Endodermal cell (in vitro differentiated cells): Measurements from ENCODE around the gene WDR37. TPM values are rescaled to one million over a fixed set of nuclear protein-coding genes. Genes with fewer than 3 reads are reported as not detected.
"Not testable (repeated sequence)": the region's sequence is repeated elsewhere in the genome, so short reads cannot be mapped to it uniquely, and the experiment has no call there.

Experiments used
- DNase-seq: peaks from one replicate; pipeline ENCODE4 v3.0.0-alpha.2; 2017
- H3K27ac ChIP-seq: 2 replicates; pipeline ENCODE4 v1.5.1; 2013; ENCODE audit warnings: mild to moderate bottlenecking, low read depth, low read length, moderate library complexity
- H3K27me3 ChIP-seq: 2 replicates; pipeline ENCODE4 v1.6.1; 2013; ENCODE audit warnings: mild to moderate bottlenecking, low read length, moderate library complexity; ENCODE audit not compliant: insufficient read depth, control insufficient read depth, poor library complexity, severe bottlenecking
- H3K36me3 ChIP-seq: 2 replicates; pipeline ENCODE4 v1.7.0; 2013; ENCODE audit warnings: mild to moderate bottlenecking, low read length, moderate library complexity; ENCODE audit not compliant: control insufficient read depth, insufficient read depth
- H3K4me1 ChIP-seq: one replicate; pipeline ENCODE4 v1.7.0; 2013; ENCODE audit warnings: low read length; ENCODE audit not compliant: control insufficient read depth, insufficient read depth
- H3K4me3 ChIP-seq: 2 replicates; pipeline ENCODE4 v1.5.1; 2013; ENCODE audit warnings: mild to moderate bottlenecking, low read length, moderate library complexity
- H3K9ac ChIP-seq: 2 replicates; pipeline ENCODE4 v1.6.1; 2013; ENCODE audit warnings: mild to moderate bottlenecking, low read length, moderate library complexity; ENCODE audit not compliant: poor library complexity, severe bottlenecking; ENCODE audit errors: extremely low read depth
- H3K9me3 ChIP-seq: 2 replicates; pipeline ENCODE4 v1.6.1; 2013; ENCODE audit warnings: mild to moderate bottlenecking, low read length, moderate library complexity; ENCODE audit not compliant: control insufficient read depth
- H3K27ac Mint-ChIP-seq: 2 replicates; pipeline ENCODE4 v1.8.0; 2020; ENCODE audit warnings: mixed read lengths
- H3K27me3 Mint-ChIP-seq: 2 replicates; pipeline ENCODE4 v1.8.0; 2021; ENCODE audit warnings: mild to moderate bottlenecking, mixed read lengths; ENCODE audit not compliant: insufficient read depth
- H3K36me3 Mint-ChIP-seq: 2 replicates; pipeline ENCODE4 v1.8.0; 2020; ENCODE audit warnings: low read depth, mixed read lengths
- H3K4me1 Mint-ChIP-seq: 2 replicates; pipeline ENCODE4 v1.8.0; 2020; ENCODE audit warnings: mixed read lengths
- H3K4me3 Mint-ChIP-seq: 2 replicates; pipeline ENCODE4 v1.8.0; 2020; ENCODE audit warnings: mild to moderate bottlenecking, moderate library complexity, mixed read lengths
- H3K9me3 Mint-ChIP-seq: 2 replicates; pipeline ENCODE4 v1.8.0; 2020; ENCODE audit warnings: mild to moderate bottlenecking, mixed read lengths
- CTCF ChIP-seq: fragments of 200-600 bp; sonication (generic); conservative IDR thresholded peaks from 2 replicates; pipeline ENCODE4 v1.5.0; 2021; ENCODE audit warnings: antibody characterized with exemption, mild to moderate bottlenecking
- WGBS, 2 experiments: methylation state at CpG; one replicate each; pipeline versions ENCODE4 v1.1.5 to v1.1.7; 2013; ENCODE audit warnings: missing lambda C conversion rate in 2 of 2, mixed read lengths in 1 of 2; ENCODE audit not compliant: insufficient coverage in 1 of 2, insufficient read length in 1 of 2; 5-methylcytosine and 5-hydroxymethylcytosine counted together
- total RNA-seq, 2 donors: library from RNA; stranded (reverse); fragmentation: NEBNext Ultra II Directional in 1 of 2; extraction: Animal tissue kit (Norgen Biotek cat#: 25700) in 1 of 2; gene quantifications; 2 replicates in 1 of 2; 3 replicates in 1 of 2; pipeline ENCODE4 v1.2.1, GENCODE V29; 2021

Gene WDR37
- total RNA-seq, 2 donors from 2014 or later = 10.7 TPM

- Mint-ChIP-seq H3K4me1 (peaks cover 11% of the 10 kb centered on the region), H3K36me3 (no peaks in the 10 kb centered on the region), H3K27ac (no peak overlapping the region), H3K4me3 (no peak overlapping the region), H3K9me3 (no peaks in the 10 kb centered on the region), H3K27me3 (no peaks in the 10 kb centered on the region)
- no peak for DNase-seq
- no peak overlapping the region for H3K4me3 ChIP-seq
- H3K9me3 ChIP-seq = no peaks in the 10 kb centered on the region
- peaks cover 9% of the 10 kb centered on the region for H3K36me3 ChIP-seq
- no peaks in the 10 kb centered on the region for H3K27me3 ChIP-seq
- TF ChIP-seq CTCF = no peak
- H3K27ac ChIP-seq = no peak overlapping the region
- no peak overlapping the region for H3K9ac ChIP-seq
- WGBS, 2 experiments = 94 to 96% methylated on average over 6 to 7 of the region's 7 CpGs
- no peaks in the 10 kb centered on the region for H3K4me1 ChIP-seq
These were observed 6.0 kb downstream of the WDR37 start for GRCh38 chr10:1061930-1062774.

GRCh38 chr10:1063232-1063865, 7.2 kb downstream of the WDR37 start:
- H3K9ac ChIP-seq = no peak overlapping the region
- 82 to 91% methylated on average over 4 to 7 of the region's 7 CpGs for WGBS, 2 experiments
- no peaks in the 10 kb centered on the region for H3K4me1 ChIP-seq
- H3K9me3 ChIP-seq = no peaks in the 10 kb centered on the region
- no peak overlapping the region for H3K4me3 ChIP-seq
- Mint-ChIP-seq H3K9me3 (no peaks in the 10 kb centered on the region), H3K4me1 (no peaks in the 10 kb centered on the region), H3K4me3 (no peak overlapping the region), H3K27ac (peak overlapping the region; percentile 10), H3K36me3 (no peaks in the 10 kb centered on the region), H3K27me3 (no peaks in the 10 kb centered on the region)
- peak overlapping the region; percentile 83 for H3K27ac ChIP-seq
- H3K36me3 ChIP-seq = peaks cover 8% of the 10 kb centered on the region
- H3K27me3 ChIP-seq = no peaks in the 10 kb centered on the region
- no peak for TF ChIP-seq CTCF
- DNase-seq = no peak

GRCh38 chr10:1064964-1065247, 8.7 kb downstream of the WDR37 start:
- no peaks in the 10 kb centered on the region for H3K4me1 Mint-ChIP-seq
- no peaks in the 10 kb centered on the region for H3K27me3 ChIP-seq
- WGBS, 2 experiments = 93 to 97% methylated on average over 4 of the region's 4 CpGs
- no peak overlapping the region for H3K27ac Mint-ChIP-seq
- TF ChIP-seq CTCF = no peak
- no peaks in the 10 kb centered on the region for H3K27me3 Mint-ChIP-seq
- no peak overlapping the region for H3K9ac ChIP-seq
- H3K9me3 ChIP-seq = no peaks in the 10 kb centered on the region
- H3K4me3 ChIP-seq = no peak overlapping the region
- no peaks in the 10 kb centered on the region for H3K36me3 ChIP-seq
- H3K27ac ChIP-seq = peak overlapping the region; percentile 16
- H3K36me3 Mint-ChIP-seq = no peaks in the 10 kb centered on the region
- no peak overlapping the region for H3K4me3 Mint-ChIP-seq
- no peak for DNase-seq
- H3K4me1 ChIP-seq = no peaks in the 10 kb centered on the region
- no peaks in the 10 kb centered on the region for H3K9me3 Mint-ChIP-seq

- H3K36me3 Mint-ChIP-seq, H3K9me3 Mint-ChIP-seq, H3K9me3 ChIP-seq, H3K36me3 ChIP-seq, H3K27me3 ChIP-seq, H3K4me3 ChIP-seq, H3K4me3 Mint-ChIP-seq, H3K27ac ChIP-seq, H3K9ac ChIP-seq, H3K4me1 Mint-ChIP-seq, H3K4me1 ChIP-seq, DNase-seq, H3K27ac Mint-ChIP-seq, H3K27me3 Mint-ChIP-seq: not testable (repeated sequence)
- WGBS, 2 experiments = 86 to 97% methylated on average over 4 to 8 of the region's 8 CpGs
These were observed 10.5 kb downstream of the WDR37 start for GRCh38 chr10:1066734-1067133.
